Measurements from ENCODE around the gene FRMD3.
A peak's percentile ranks its signal among the peaks of the same experiment; 100 is the strongest.

Gene FRMD3

DNA sequence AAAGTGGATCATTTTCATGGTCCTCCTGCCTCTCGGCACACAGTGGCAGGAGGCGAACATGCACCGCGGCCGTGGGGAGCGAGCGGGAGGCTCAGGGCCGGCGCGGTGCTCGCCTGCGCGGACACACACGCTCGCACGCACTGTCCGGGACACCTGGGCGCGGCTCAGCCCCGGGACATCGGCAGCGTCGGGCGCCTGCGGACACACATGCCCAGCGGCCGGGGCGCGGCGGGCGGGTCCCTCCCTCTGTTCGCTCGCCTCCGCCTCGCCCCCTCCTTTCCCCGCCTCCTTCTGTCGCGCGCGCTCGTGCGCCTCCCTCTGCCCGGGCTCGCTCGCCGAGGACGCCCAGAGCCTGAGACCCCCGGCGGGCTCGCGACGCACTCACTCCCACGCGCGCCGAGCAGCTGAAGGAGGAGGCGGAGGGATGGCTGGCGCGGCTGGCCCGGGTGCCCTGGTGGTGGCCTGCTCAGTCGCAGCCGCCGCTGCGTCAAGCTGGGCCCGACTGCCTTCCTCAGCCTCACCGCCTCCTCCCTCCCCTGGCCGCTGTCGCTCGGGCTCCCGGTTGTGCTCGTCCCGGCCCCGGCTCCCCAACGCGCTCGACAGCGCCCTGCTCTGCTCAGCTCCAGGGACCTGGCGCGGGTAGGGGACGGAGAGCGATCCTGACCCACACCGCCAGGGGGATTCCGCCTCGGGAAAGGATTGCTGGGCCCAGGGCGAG lies at the start of gene FRMD3:
Gene FRMD3 (minus strand): TSS at position 230 of the 718 bp plus-strand sequence. CDS start 170 bp downstream, at position 60.
- DNase-seq (ENCODE audit: low read depth), result peak; percentile 88

DNA sequence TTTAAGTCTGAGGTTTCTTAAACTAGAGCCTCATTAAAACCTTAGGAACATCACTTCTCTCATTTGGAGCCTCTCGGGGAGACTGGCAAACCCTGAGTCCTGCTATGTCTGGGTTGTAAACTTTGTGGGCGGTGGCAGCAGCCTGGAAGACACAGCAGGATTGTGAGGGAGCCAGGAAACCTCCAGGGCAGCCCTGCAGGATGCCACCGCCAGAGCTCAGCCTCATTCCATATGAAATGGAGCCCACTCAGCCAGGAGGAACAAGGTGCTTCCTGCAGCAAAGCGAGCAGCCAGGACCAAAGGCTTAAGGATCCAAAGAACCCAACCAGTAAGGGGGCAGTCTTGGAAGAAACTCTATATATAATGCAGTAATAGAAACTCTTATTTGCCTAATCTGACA lies 46.8 kb upstream of the FRMD3 start:
- no peak for DNase-seq (ENCODE audit: low read depth)

- peak; percentile 58 for DNase-seq (ENCODE audit: low read depth)
Measured at GRCh38 chr9:83583151-83584014, 45.2 kb upstream of the FRMD3 start.

GRCh38 chr9:83582029-83582428 lies 43.8 kb upstream of the FRMD3 start:
- peak; percentile 68 for DNase-seq (ENCODE audit: low read depth)

- no peak for DNase-seq (ENCODE audit: low read depth)
Measured at GRCh38 chr9:83574482-83574881, 36.3 kb upstream of the FRMD3 start.

DNA sequence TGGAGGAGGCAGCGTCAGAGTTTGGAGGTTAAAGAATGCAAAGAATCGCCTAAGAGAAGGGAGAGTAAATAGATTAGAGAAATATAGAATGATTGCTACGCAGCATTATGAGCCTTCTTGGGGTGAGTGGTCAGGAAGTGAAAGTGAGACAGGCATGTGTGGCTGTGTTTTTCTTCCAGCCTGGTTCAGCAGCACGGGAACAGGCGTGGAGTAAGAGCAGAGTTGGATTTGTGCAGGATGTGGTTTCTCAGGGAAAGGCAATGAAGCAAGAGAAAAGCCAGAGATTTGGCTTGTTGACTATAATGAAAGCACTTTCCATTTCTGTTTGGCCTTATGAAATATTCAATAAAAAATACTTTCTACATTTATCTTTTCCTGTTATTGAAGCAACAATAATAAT lies 34.3 kb upstream of the FRMD3 start:
- peak; percentile 76 for DNase-seq (ENCODE audit: low read depth)

DNA sequence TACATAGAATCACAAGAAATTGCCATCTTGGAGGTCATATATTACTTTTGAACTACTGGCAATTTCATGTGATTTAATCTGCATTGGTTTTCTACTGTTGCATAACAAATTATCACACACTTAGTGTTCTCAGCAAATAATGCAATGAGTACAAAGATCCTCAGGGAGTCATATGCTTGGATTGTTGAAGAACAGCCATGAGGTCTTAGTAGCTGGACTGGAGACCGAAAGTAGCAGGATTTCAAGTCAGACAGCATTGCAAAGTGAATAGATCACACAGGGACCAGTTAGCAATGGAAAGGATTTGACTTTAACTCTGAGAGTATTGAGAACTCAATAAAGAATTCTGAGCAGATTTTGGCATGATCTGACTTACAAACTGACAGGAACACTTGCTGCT lies 32.2 kb upstream of the FRMD3 start:
- peak; percentile 71 for DNase-seq (ENCODE audit: low read depth)

GRCh38 chr9:83569326-83569725 lies 31.1 kb upstream of the FRMD3 start:
- DNase-seq (ENCODE audit: low read depth), result no peak

- no peak for DNase-seq (ENCODE audit: low read depth)
Measured at GRCh38 chr9:83563360-83563759, 25.2 kb upstream of the FRMD3 start.

DNA sequence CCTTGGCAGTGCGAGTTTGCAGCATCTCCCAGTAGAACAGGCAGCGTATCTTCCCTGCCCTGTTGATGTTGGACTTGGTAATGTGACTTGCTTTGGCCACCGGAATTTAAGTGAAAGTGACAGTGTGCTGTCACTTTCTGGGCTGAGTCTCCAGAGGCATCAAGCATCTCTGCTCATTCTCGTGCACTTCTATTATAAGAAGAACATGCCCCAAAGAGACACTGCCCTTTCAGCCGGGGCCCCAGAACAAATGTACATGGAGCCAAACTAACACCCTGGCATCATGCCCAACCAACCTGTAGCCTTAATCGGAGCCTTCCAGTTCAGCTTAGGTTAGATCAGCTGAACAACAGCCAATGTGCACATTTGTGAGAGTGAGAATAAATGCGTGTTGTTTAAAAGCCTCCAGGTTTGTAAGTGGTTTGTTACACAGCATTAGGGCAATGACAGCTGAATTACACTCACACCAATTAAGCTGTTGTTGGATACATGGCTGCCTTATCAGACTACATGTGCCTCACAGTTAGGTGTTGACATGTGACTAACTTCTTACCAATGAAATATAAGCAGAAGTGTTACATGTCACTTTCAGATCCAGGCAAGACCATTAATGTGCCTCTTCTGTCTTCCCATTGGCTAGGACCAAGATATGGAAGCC lies 22.1 kb upstream of the FRMD3 start:
- DNase-seq (ENCODE audit: low read depth), result no peak

GRCh38 chr9:83557771-83558170 lies 19.6 kb upstream of the FRMD3 start:
- DNase-seq (ENCODE audit: low read depth), result no peak

DNA sequence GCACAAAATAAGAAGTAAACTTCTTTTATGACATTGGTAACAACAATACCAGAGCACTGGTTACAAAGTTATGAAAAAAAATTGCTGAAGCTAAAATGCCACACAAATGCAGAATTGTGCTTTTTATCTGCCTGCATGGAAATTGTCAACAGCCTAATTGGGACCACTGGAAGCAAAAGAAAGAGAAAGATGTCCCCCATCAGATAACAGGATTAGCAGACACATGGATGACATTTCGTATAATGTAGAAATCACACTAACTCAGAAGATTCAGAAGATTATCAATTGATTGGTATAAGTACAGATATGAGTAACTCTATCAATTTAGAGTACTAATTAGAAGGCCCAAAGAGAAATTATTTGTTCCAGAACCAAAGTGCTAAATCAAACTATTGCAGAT lies 19.1 kb upstream of the FRMD3 start:
- DNase-seq (ENCODE audit: low read depth), result no peak

DNA sequence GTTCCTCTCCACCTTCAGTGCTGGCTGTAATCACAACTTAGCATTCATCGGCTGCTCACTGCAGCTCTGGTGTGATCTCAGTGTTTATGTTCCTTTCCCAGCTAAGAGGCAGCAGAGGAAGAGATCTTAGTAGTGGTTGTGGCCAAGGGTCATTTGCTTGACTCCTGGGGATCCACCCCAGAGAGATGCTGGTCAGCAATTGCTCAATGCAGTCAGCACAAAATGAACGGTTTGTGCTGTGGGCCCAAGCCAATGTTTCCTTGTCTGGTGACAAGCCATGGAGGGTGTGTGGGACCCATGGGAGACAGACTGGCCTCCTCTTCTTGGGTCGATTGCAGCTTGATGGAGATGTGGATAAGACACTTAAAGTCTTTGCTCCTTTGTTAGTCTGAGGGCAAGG lies 16.1 kb upstream of the FRMD3 start:
- peak; percentile 34 for DNase-seq (ENCODE audit: low read depth)

DNA sequence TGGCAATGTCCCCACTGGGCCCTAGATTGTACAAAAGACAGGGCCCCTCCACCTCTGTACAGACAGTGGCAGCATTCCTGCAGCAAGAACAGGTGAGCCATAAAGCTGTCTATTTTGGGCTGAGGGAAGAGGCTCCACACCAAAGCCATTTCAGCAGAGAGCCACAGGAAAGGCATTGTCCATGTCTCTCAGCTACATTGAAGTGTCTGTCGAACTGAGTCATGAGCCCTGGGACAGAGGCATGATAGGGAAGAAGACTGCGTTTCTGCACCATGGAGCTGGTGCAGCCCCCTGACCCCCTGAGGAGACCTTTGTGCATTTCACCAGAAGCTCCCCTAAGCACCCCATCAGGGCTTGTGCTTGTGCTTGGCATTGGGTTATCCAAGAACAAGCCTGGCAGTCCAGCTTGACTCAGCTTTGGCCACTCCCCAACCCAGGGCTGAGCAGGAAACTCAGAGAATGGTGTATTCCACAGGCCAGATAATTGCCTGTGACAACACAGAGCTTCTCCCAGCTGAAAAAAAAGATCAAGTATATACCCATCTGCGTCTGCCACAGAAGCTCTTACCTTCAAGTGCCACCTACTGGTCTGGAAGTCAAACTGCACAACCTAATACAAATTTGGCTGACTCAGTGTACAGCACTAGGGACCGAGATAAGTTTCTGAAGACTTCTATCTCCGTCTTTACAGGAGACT lies 5.9 kb upstream of the FRMD3 start:
- peak; percentile 88 for DNase-seq (ENCODE audit: low read depth)

- no peak for DNase-seq (ENCODE audit: low read depth)
Measured at GRCh38 chr9:83538890-83539238, 663 bp upstream of the FRMD3 start.

GRCh38 chr9:83537331-83538171 lies 650 bp downstream of the FRMD3 start:
- peak; percentile 25 for DNase-seq (ENCODE audit: low read depth)

GRCh38 chr9:83536332-83536731 lies 1.9 kb downstream of the FRMD3 start:
- no peak for DNase-seq (ENCODE audit: low read depth)

- DNase-seq (ENCODE audit: low read depth), result no peak
Measured at GRCh38 chr9:83535736-83536135, 2.5 kb downstream of the FRMD3 start.

DNA sequence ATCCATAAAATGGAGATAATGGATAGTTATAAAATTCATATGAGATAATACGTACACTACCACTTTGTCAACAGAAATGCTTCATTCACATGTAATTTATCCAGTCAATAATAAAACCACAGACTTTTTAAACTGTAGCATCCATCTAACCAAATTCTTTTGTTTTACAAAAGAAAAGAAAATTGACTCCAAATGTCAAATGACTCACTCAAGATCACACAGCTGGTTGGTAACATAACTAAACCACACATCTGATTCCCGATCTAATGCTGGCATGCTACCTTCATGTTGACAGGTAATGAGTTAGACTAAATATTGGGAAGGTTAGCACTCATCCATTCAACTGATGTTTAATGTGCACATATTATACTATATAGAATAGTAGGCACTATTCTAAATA lies 4.9 kb downstream of the FRMD3 start:
- DNase-seq (ENCODE audit: low read depth), result no peak

DNA sequence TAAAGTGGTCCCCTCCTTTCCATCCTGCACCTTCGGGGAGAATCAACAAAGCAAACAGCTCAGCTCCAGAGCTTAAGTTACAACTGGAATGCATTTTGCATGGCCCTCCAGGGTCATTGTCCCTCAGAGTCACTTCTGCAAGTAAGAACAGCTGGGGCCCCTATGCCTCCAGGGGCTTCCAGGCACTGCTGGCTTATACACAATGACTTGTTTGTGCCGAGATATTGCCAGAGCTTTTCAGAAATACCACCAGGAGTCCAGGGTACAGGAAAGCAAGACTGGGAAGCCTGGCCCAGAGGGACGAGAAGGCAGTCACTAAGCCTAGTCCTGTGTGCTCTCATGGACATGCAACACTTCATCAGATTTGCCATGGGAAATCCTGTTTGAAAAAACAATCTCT lies 11.3 kb downstream of the FRMD3 start:
- DNase-seq (ENCODE audit: low read depth), result no peak

GRCh38 chr9:83526211-83526610 lies 12.0 kb downstream of the FRMD3 start:
- DNase-seq (ENCODE audit: low read depth), result no peak

Data from fibroblast of gingiva (primary cell).